IPS DF 4.7 (cell line): ENCODE results near the gene NT5DC1.

ENCODE experiments used
- DNase-seq: peaks from one replicate; pipeline ENCODE4 v3.0.0-alpha.2; 2013; ENCODE audit warnings: low spot score; ENCODE audit errors: extremely low read depth

The NT5DC1 gene

GRCh38 chr6:116100419-116101301 lies at the start of gene NT5DC1:
Gene NT5DC1 (plus strand): TSS chr6:116100853. CDS start chr6:116100931, 78 bp downstream.
- peak; percentile 41 for DNase-seq

- no peak for DNase-seq
Observed at GRCh38 chr6:116051244-116051643, 49.4 kb upstream of the NT5DC1 start.

DNA sequence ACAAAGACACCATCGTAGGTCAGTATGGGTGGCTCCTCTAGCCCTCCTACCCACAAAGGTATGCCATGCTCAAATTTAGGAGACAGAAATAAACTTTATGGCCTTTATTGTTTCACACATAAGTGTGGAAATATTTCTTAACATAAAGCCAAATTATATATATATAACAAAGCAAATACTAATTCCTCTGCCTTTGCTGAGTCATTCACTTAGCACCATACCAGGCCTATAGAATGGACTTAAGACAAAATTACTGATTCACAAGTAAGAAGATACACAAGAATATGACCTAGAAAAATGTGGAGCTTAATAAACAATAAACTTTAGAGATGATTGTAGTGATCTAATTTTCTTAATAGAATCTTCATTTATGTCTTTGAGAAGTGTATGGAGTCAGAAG lies 45.1 kb upstream of the NT5DC1 start:
- DNase-seq, result no peak

- no peak for DNase-seq
Observed at GRCh38 chr6:116057766-116058165, 42.9 kb upstream of the NT5DC1 start.

DNA sequence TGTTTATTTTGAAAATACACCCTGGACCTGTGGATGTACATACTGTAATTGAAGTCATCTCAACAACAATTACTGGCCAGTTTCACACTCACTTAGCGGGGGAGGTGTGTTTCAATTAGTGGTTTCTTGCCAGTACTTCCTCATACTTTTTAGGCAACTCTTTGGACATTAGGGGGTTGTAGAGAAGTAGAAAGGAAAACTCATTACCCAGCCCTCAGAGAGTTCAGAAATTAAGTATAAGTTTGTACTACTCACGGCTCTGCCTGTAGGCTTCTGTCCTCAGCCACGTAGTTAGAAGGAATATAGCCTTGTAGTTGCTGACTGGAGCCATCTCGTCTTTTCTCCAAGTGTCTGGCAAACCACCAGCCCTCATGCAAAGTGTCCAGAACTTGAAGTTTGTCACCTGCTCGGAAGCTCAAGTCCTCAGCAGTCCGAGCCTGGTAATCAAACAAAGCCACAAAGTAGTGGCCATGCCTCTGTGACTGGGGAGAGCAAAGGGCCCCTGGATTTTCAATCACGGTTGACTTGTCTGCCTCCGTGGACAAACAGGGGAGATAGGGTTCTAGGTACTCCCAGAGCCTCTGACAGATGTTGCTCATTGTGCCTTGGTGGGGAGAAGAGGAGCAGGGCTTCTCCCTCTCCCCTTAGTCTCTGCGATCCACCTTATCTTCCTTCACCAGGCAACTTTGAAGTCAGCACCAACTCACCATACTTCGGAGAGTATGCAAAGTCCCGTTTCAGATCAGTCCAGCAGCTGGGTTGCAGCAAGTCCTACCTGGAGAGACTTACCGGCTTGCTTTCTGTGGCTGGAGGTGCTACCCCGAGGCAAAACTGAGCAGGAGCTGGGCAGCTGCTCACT lies 40.7 kb upstream of the NT5DC1 start:
- no peak for DNase-seq

GRCh38 chr6:116060572-116061283 lies 39.9 kb upstream of the NT5DC1 start, which contains the start of gene FRK:
Gene FRK (minus strand): TSS chr6:116060891. CDS start chr6:116060311, 580 bp downstream.
- DNase-seq, result no peak

DNA sequence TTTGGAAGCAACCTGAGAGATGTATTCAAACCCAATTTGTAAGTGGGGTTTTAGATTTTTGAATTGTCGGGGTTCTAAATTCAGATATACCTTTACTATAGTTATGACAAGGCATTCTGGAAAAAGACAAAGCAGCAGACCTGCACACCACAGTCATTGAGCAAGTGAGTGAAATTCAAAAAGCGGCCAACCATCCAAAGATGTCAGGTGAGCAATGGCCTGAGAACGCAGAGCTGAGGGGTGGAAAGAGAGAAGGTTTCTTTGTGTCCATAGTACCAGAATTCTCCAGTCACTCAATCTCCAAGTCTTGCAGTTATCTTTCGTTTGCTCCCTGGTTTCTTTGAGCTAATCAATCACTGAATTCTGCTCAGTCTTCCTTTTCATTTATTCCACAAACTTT lies 38.2 kb upstream of the NT5DC1 start:
- DNase-seq, result no peak

DNA sequence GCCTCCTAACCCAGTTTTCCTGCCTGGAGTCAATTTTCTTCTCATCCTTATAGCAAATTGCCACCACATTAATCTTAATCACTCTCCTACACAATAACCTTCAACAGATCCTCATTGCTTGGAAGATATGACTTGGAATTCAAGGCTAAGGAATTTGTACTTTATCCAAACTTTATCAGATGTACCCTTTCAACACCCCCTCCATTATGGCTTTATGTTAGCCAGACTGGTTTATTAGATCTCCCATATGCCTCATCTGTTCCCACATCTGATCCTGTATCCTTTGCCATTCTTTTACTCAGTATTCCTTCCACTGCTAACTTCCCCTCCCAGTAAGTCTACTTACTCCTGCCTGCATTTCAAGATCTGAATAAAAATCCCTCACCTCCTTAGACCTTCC lies 36.0 kb upstream of the NT5DC1 start:
- DNase-seq, result no peak

- DNase-seq, result no peak
Observed at GRCh38 chr6:116066789-116067188, 33.9 kb upstream of the NT5DC1 start.

GRCh38 chr6:116070101-116070500 lies 30.6 kb upstream of the NT5DC1 start:
- DNase-seq, result no peak

- no peak for DNase-seq
Observed at GRCh38 chr6:116070616-116071389, 29.9 kb upstream of the NT5DC1 start.

- no peak for DNase-seq
Observed at GRCh38 chr6:116072368-116072767, 28.3 kb upstream of the NT5DC1 start.

DNA sequence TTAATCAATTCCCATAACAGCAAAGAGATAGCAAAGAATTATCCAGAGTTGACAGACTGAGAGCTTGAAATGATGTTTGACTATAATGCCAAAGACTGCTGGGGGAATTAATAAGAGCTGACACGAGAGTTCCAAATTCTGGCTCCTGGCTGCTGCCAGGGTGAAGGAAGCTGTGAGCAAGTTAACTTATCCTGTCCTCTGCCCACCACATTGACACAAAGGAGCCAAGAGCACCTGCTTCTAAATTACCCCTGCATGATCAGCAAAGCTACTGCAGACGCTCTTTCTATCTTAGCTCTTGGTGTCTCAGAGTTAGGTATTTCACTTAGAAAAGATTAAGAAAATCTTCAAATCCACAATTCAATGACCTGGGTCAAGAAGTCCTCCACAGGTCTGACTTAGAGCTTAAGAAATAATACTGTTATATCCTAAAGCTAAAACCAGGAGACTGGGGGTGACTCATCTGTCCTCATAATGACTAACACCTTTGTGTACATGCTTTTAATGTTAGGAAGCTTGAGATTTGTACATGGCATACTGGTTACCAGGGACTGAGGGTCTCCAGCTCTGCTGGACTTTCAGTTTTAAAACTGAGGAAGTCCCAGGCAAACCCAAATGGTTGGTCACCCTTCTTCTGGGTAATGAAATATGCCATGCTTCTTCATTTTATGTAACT lies 26.8 kb upstream of the NT5DC1 start:
- no peak for DNase-seq

GRCh38 chr6:116074732-116075390 lies 25.8 kb upstream of the NT5DC1 start:
- DNase-seq, result no peak

- DNase-seq, result no peak
Observed at GRCh38 chr6:116078522-116078921, 22.1 kb upstream of the NT5DC1 start.

DNA sequence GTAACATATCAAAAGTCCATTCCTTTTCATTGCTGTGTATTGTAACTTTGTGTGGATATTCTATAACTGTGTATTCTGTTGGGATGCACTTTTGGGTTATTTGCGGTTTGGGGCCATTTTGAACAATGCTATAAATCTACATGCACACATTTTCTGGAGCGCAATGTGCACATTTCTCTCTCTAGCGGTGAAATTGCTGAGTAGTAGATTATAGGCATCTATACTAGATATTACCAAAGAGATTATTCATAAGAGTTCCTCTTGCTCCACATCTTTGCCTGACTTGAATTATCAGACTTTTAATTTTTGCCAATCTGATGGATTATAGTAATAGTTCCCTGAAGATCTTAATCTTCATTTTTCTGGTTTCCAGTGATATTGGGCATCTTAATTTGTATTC lies 21.7 kb upstream of the NT5DC1 start:
- no peak for DNase-seq

GRCh38 chr6:116083052-116083451 lies 17.6 kb upstream of the NT5DC1 start:
- no peak for DNase-seq

DNA sequence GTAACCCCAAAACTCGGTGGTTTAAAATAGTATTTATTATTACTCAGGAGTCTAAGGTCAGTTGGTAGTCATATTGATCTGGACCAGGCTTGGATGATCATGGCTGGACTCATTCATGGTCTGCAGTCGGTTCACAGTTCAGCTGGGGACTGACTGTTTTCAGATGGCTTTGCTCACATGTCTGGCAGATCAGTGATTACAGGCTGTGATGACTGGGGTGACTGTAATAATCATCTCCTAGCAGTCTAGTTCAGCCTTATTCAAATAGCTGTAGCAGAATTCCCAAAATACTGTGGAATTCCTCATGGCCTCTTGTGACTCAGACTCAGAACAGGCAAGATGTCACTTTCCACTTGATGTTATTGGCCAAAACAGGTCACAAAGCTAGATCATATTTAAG lies 16.4 kb upstream of the NT5DC1 start:
- DNase-seq, result no peak

- no peak for DNase-seq
Observed at GRCh38 chr6:116087437-116088027, 13.1 kb upstream of the NT5DC1 start.
